ENCODE measurements around the gene PXT1.

The PXT1 gene

DNA sequence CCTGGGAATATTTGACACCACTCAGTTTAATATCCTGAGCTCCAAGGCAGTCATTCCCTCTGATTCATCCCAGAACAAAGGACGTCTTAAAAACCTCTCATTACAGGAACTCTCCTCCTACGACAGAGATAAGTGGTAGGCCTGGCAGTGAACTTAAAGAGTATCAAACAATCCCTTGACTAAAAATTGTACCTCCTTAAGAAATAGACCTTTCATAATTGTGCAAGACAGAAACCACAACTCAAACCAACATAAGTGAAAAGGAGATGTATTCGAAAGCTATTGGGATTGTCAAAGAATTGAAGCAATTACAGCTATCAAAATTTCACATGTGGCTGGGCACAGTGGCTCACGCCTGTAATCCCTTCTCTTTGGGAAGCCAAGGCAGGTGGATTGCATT, 86.8 kb downstream of the PXT1 start:
- Mint-ChIP-seq H3K9me3 (peaks cover 17% of the 10 kb centered on the region), H3K27ac (no peak overlapping the region), H3K4me3 (no peak overlapping the region), H3K36me3 (ENCODE audit: low read depth) (no peaks in the 10 kb centered on the region), H3K27me3 (ENCODE audit: low read depth, poor library complexity) (peaks cover 12% of the 10 kb centered on the region), H3K4me1 (peaks cover 10% of the 10 kb centered on the region)
- TF ChIP-seq CTCF (IDR thresholded peaks at IDR 0.05): no peak
- no peak for DNase-seq

GRCh38 chr6:36353411-36353915, 89.2 kb downstream of the PXT1 start:
- Mint-ChIP-seq H3K27ac (no peak overlapping the region), H3K4me1 (peaks cover 14% of the 10 kb centered on the region), H3K4me3 (no peak overlapping the region), H3K36me3 (ENCODE audit: low read depth) (no peaks in the 10 kb centered on the region), H3K27me3 (ENCODE audit: low read depth, poor library complexity) (peaks cover 15% of the 10 kb centered on the region), H3K9me3 (peaks cover 17% of the 10 kb centered on the region)
- no peak for TF ChIP-seq CTCF (IDR thresholded peaks at IDR 0.05)
- no peak for DNase-seq

DNA sequence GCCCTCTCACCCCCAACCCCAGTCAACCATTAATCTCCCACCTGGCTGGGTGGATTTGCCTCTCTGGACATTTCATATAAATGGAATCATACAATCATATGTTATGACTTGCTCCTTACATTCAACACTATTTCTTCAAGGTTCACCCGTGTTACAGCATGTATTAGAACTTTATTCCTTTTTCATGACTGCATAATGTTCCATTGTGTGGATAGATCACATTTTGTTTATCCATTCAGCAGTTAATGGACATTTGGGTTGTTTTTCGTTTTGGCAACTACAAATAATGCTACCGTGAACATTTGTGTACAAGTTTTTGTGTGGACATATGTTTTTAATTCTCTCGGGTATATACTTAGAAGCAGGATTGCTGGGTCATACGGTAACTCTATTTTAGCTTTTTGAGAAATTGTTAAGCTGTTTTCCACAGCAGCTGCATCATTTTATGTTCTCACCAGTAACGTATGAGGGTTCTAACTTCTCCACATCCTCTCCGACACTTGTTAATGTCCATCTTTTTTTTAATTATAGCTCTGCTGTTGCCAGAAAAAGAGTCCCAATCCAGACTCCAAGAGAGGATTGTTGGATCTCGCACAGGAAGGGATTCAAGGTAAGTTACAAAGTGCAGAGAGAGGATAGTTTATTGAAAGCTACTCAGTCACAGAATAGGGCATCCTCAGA, 90.0 kb downstream of the PXT1 start:
- DNase-seq: no peak
- Mint-ChIP-seq H3K27me3 (ENCODE audit: low read depth, poor library complexity) (peaks cover 15% of the 10 kb centered on the region), H3K4me3 (no peak overlapping the region), H3K27ac (no peak overlapping the region), H3K4me1 (peaks cover 18% of the 10 kb centered on the region), H3K36me3 (ENCODE audit: low read depth) (no peaks in the 10 kb centered on the region), H3K9me3 (peaks cover 17% of the 10 kb centered on the region)
- TF ChIP-seq CTCF (IDR thresholded peaks at IDR 0.05): no peak

DNA sequence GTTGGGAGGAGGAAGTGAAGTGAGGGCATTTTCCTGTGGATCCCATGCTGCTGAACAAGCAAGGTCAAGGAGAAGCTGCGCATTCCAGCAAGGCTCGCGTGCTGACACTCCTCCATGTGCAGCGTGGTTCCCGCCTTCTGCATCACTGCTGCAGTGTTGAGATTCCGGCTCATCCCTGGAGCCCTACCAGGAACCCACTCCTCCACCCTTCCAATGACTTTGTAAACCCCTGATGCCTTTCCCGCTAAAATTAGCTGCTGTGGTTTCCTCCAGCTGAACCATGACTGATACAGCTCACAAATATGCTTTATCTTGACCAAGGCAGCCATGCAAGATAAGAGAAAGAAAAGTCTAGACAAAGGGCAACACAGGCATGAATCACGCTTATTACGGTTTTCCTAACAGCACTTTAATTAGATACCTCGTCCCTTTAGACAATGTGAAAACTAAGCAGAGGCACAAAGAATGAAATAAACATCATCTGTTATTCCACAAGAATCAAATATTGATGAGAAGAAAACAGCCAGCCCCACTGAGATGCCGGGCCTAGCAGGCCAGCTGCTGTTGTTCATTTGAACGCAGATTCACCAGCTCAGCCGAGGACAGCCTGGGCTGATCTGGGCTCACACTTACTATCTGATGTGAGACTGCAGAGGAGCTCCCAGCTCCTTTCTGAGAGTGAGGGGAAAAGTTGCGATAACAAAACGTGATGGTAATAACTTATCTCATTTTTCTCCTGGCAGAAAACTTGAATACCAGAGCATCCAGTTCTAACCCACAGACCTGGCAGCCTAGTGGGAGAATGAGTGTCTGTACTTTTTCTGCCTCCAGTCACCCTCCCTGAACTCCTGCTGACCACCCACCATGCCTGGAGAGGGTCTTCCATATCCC, 91.7 kb downstream of the PXT1 start:
- peaks cover 13% of the 10 kb centered on the region for H3K27me3 Mint-ChIP-seq (ENCODE audit: low read depth, poor library complexity)
- no peak for TF ChIP-seq CTCF (IDR thresholded peaks at IDR 0.05)
- no peak overlapping the region for H3K4me3 Mint-ChIP-seq
- H3K27ac Mint-ChIP-seq: no peak overlapping the region
- H3K36me3 Mint-ChIP-seq (ENCODE audit: low read depth): no peaks in the 10 kb centered on the region
- peaks cover 17% of the 10 kb centered on the region for H3K9me3 Mint-ChIP-seq
- DNase-seq: no peak
- peaks cover 35% of the 10 kb centered on the region for H3K4me1 Mint-ChIP-seq

DNA sequence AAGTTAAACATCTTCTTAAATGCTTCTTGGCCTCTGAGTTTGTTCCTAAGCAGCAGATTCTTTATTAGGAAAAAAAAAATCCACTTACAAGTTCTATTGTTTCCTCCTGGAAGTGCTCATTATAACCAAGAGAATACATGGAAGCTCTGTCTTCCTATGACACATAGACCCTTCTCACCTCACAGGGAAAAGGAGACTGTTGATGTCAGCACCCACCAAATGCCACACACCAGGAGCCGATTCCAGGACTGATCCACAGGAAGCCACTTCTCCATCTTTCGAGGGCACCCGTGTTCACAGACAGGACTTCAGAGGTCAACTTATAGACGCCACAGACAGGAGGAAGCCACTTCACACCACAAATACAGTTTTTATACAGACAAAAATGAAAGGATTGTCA, 92.6 kb downstream of the PXT1 start:
- DNase-seq: no peak
- no peak overlapping the region for H3K27ac Mint-ChIP-seq
- TF ChIP-seq CTCF (IDR thresholded peaks at IDR 0.05): no peak
- no peaks in the 10 kb centered on the region for H3K36me3 Mint-ChIP-seq (ENCODE audit: low read depth)
- H3K4me1 Mint-ChIP-seq: peaks cover 38% of the 10 kb centered on the region
- H3K27me3 Mint-ChIP-seq (ENCODE audit: low read depth, poor library complexity): peaks cover 13% of the 10 kb centered on the region
- H3K9me3 Mint-ChIP-seq: peaks cover 17% of the 10 kb centered on the region
- no peak overlapping the region for H3K4me3 Mint-ChIP-seq
